ENCODE measurements around the gene PMPCA. TPM values are rescaled to one million over a fixed set of nuclear protein-coding genes. Genes with fewer than 3 reads are reported as not detected.
A peak's percentile ranks its signal among the peaks of the same experiment; 100 is the strongest.

Gene PMPCA
- 100 to 1,000 TPM in 1 of 5 donors, 10 to 100 TPM in 4; 32.7 to 121 (median 59.5) TPM for total RNA-seq
- polyA plus RNA-seq, result 10 to 100 TPM; 25.8 to 47.0 (median 32.6) TPM
- long read RNA-seq, donor 1, partial matches to known transcripts, result 0 of 6 reads
- long read RNA-seq, donor 1, other reads (novel, unspliced or antisense), result 0 of 6 reads
- long read RNA-seq, donor 2, transcript PMPCA-201 (13 exons, 2,174 nt), result major isoform, 10 of 18 reads
- long read RNA-seq, donor 2, partial matches to known transcripts, result 7 of 18 reads
- long read RNA-seq, donor 2, other reads (novel, unspliced or antisense), result 0 of 18 reads
- long read RNA-seq, donor 3, transcript PMPCA-201 (13 exons, 2,174 nt), result major isoform, 5 of 6 reads
- long read RNA-seq, donor 3, partial matches to known transcripts, result 0 of 6 reads
- long read RNA-seq, donor 3, other reads (novel, unspliced or antisense), result 0 of 6 reads
- long read RNA-seq, donor 4, result 0 reads
- long read RNA-seq, donor 5, transcript PMPCA-201 (13 exons, 2,174 nt), result major isoform, 11 of 12 reads
- long read RNA-seq, donor 5, partial matches to known transcripts, result 0 of 12 reads
- long read RNA-seq, donor 5, other reads (novel, unspliced or antisense), result 0 of 12 reads
- long read RNA-seq, donor 6, transcript PMPCA-201 (13 exons, 2,174 nt), result major isoform, 29 of 57 reads
- long read RNA-seq, donor 6, partial matches to known transcripts, result 19 of 57 reads
- long read RNA-seq, donor 6, other reads (novel, unspliced or antisense), result 0 of 57 reads
- long read RNA-seq, donor 7, transcript PMPCA-201 (13 exons, 2,174 nt), result major isoform, 7 of 17 reads
- long read RNA-seq, donor 7, partial matches to known transcripts, result 9 of 17 reads
- long read RNA-seq, donor 7, other reads (novel, unspliced or antisense), result 0 of 17 reads
- long read RNA-seq, donor 8, transcript PMPCA-201 (13 exons, 2,174 nt), result major isoform, 9 of 12 reads
- long read RNA-seq, donor 8, partial matches to known transcripts, result 0 of 12 reads
- long read RNA-seq, donor 8, other reads (novel, unspliced or antisense), result 0 of 12 reads
- long read RNA-seq, donor 9, partial matches to known transcripts, result 12 of 16 reads
- long read RNA-seq, donor 9, other reads (novel, unspliced or antisense), result 0 of 16 reads
- long read RNA-seq, donor 10, partial matches to known transcripts, result 0 of 5 reads
- long read RNA-seq, donor 10, other reads (novel, unspliced or antisense), result 0 of 5 reads

GRCh38 chr9:136410500-136411287 lies at the start of gene PMPCA, which contains the start of gene ENTR1:
PMPCA (plus strand) TSS chr9:136410658; CDS start chr9:136410669, 11 bp downstream.
ENTR1 (minus strand) TSS chr9:136410614; CDS start chr9:136410397, 217 bp downstream.
- no peaks in the 10 kb centered on the region for H3K9me3 ChIP-seq

GRCh38 chr9:136361047-136361753 lies 49.3 kb upstream of the PMPCA start:
- peak in 1 of 2 donors; percentile 52 for DNase-seq
- TF ChIP-seq EP300 (IDR thresholded peaks at IDR 0.05), result no peak
- Histone ChIP-seq H3K27me3 (peaks cover 0 to 8% (median 0%) of the 10 kb centered on the region in 3 donors), H3K4me3 (no peak overlapping the region), H3K27ac (peak overlapping the region in 4 of 5 donors; percentile 86 to 99 (median 92)), H3K9me3 (no peaks in the 10 kb centered on the region), H3K36me3 (peaks cover 2 to 39% (median 32%) of the 10 kb centered on the region in 4 donors), H3K4me1 (peaks cover 21 to 42% (median 32%) of the 10 kb centered on the region in 4 donors)
- intact Hi-C loops (cut with DNase I; ENCODE audit: low total_unique reads), result no loop called here
- 68 to 80% (median 75%) methylated on average over 29 to 43 of the region's 43 CpGs for WGBS, 5 donors

More at GRCh38 chr9:136410500-136411287, at the start of gene PMPCA, which contains the start of gene ENTR1:
- peak within 1 kb of the TSS; percentile 90 to 100 (median 99) for H3K4me3 ChIP-seq
- H3K27ac ChIP-seq, result peak within 1 kb of the TSS; percentile 86 to 96 (median 93)
- 0% methylated on average over 21 to 82 of the region's 83 CpGs for WGBS, 5 donors
- no peaks in the 10 kb centered on the region for H3K27me3 ChIP-seq
- intact Hi-C loops (cut with DNase I; ENCODE audit: low total_unique reads), result no loop called here
- H3K4me1 ChIP-seq, result peaks cover 22 to 34% (median 30%) of the 10 kb centered on the region in 4 donors
- H3K36me3 ChIP-seq, result peaks cover 46 to 60% (median 58%) of the 10 kb centered on the region in 4 donors
- TF ChIP-seq POLR2A (IDR thresholded peaks at IDR 0.05), result peak in 2 of 4 donors; percentile 46 to 64
- no peak for TF ChIP-seq CTCF (IDR thresholded peaks at IDR 0.05)
- peak; percentile 98 to 100 (median 99) for TF ChIP-seq POLR2AphosphoS5 (IDR thresholded peaks at IDR 0.05)
- DNase-seq, result peak; percentile 95 to 97

GRCh38 chr9:136361754-136362449 lies 48.6 kb upstream of the PMPCA start:
- intact Hi-C loops (cut with DNase I; ENCODE audit: low total_unique reads), result no loop called here
- DNase-seq, result peak in 1 of 2 donors; percentile 65
- Histone ChIP-seq H3K27ac (peak overlapping the region; percentile 20 to 99 (median 90)), H3K9me3 (no peaks in the 10 kb centered on the region), H3K4me3 (no peak overlapping the region), H3K27me3 (peaks cover 0 to 8% (median 0%) of the 10 kb centered on the region in 3 donors), H3K4me1 (peaks cover 21 to 43% (median 32%) of the 10 kb centered on the region in 4 donors), H3K36me3 (peaks cover 2 to 32% (median 26%) of the 10 kb centered on the region in 4 donors)
- WGBS, 5 donors, result 67 to 85% (median 83%) methylated on average over 8 to 26 of the region's 26 CpGs
- no peak for TF ChIP-seq POLR2AphosphoS5 (IDR thresholded peaks at IDR 0.05)
- TF ChIP-seq POLR2A (IDR thresholded peaks at IDR 0.05), result no peak
- no peak for TF ChIP-seq CTCF (IDR thresholded peaks at IDR 0.05)
- TF ChIP-seq EP300 (IDR thresholded peaks at IDR 0.05), result no peak
